H1 (cell line): ENCODE data around the gene CELF5. TPM values are rescaled to one million over a fixed set of nuclear protein-coding genes. Genes with fewer than 3 reads are reported as not detected.

Experiments used
- CTCF ChIA-PET: fragments of 300-600 bp; sonication (Branson Sonifier 250); formaldehyde crosslinking; loops from one replicate; lab custom pipeline; 2021; ENCODE audit not compliant: partially characterized antibody; lab: Charles Lee
- POLR2A ChIA-PET: fragments of 300-600 bp; sonication (Branson Sonifier 250); formaldehyde crosslinking; loops from one replicate; lab custom pipeline; 2021; ENCODE audit warnings: inconsistent platforms; ENCODE audit not compliant: partially characterized antibody; lab: Charles Lee
- DNase-seq, 2 experiments: peaks; one replicate each; pipeline versions ENCODE4 v3.0.0 to v3.0.0-alpha.2; 2010 to 2022; ENCODE audit warnings: low spot score in 2 of 2, low read depth in 1 of 2, mixed read lengths in 1 of 2
- FAIRE-seq: peaks from 2 replicates; lab custom pipeline; 2011; peaks lifted over from hg19 to GRCh38; lab: Jason Lieb, UNC
- H2AFZ ChIP-seq: 2 replicates; pipeline ENCODE4 v1.8.1; 2012; ENCODE audit warnings: low read length, inconsistent platforms
- H2AK5ac ChIP-seq: 2 replicates; pipeline ENCODE4 v1.6.1; 2013; ENCODE audit warnings: low read depth, low read length
- H2BK120ac ChIP-seq: replicated peaks from 2 replicates; pipeline ENCODE3; 2013; ENCODE audit warnings: low read depth, low read length, inconsistent platforms
- H2BK12ac ChIP-seq: 2 replicates; pipeline ENCODE4 v1.6.1; 2013; ENCODE audit warnings: low read depth, low read length
- H2BK15ac ChIP-seq: 2 replicates; pipeline ENCODE4 v1.6.1; 2013; ENCODE audit warnings: low read length
- H2BK20ac ChIP-seq: 2 replicates; pipeline ENCODE4 v1.6.1; 2013; ENCODE audit warnings: low read length
- H2BK5ac ChIP-seq: 2 replicates; pipeline ENCODE4 v1.6.1; 2013; ENCODE audit warnings: low read depth, low read length
- H3K14ac ChIP-seq: 2 replicates; pipeline ENCODE4 v1.6.1; 2013; ENCODE audit warnings: inconsistent platforms; ENCODE audit not compliant: insufficient read length
- H3K18ac ChIP-seq: 2 replicates; pipeline ENCODE4 v1.6.1; 2013; ENCODE audit warnings: low read length; ENCODE audit errors: extremely low read depth
- H3K23ac ChIP-seq: 2 replicates; pipeline ENCODE4 v1.6.1; 2013; ENCODE audit warnings: inconsistent platforms; ENCODE audit not compliant: insufficient read length
- H3K23me2 ChIP-seq: 2 replicates; pipeline ENCODE4 v1.6.1; 2013; ENCODE audit warnings: low read depth, low read length
- H3K27ac ChIP-seq: 2 replicates; pipeline ENCODE4 v1.6.1; 2011; ENCODE audit warnings: low read depth, low read length, inconsistent platforms
- H3K27me3 ChIP-seq, 4 experiments: replicated peaks in 1 of 4; 1 replicate in 1 of 4; 2 replicates in 3 of 4; pipeline versions ENCODE4 v1.6.1 to v1.8.1; 2011 to 2013; ENCODE audit warnings: low read length in 3 of 4, mild to moderate bottlenecking in 3 of 4, inconsistent platforms in 2 of 4, mixed read lengths in 2 of 4, moderate library complexity in 1 of 4; ENCODE audit not compliant: control insufficient read depth in 3 of 4, insufficient read depth in 3 of 4; ENCODE audit errors: extremely low read depth in 1 of 4
- H3K36me3 ChIP-seq, 4 experiments: 2 replicates each; pipeline versions ENCODE4 v1.6.1 to v1.8.1; 2011 to 2013; ENCODE audit warnings: mild to moderate bottlenecking in 4 of 4, low read length in 3 of 4, moderate library complexity in 2 of 4, control low read depth in 1 of 4, inconsistent platforms in 1 of 4; ENCODE audit not compliant: insufficient read depth in 4 of 4, control insufficient read depth in 2 of 4
- H3K4ac ChIP-seq: replicated peaks from 2 replicates; pipeline ENCODE3; 2013; ENCODE audit warnings: low read length, low read depth, mixed read lengths, inconsistent platforms; ENCODE audit not compliant: insufficient read length
- H3K4me1 ChIP-seq, 4 experiments: replicated peaks in 1 of 4; 1 replicate in 1 of 4; 2 replicates in 3 of 4; pipeline versions ENCODE4 v1.6.1 to v1.8.1; 2011 to 2013; ENCODE audit warnings: low read length in 3 of 4, inconsistent platforms in 2 of 4, mixed read lengths in 1 of 4; ENCODE audit not compliant: insufficient read depth in 4 of 4, control insufficient read depth in 3 of 4
- H3K4me2 ChIP-seq, 2 experiments: 2 replicates each; pipeline versions ENCODE4 v1.6.1 to v1.8.1; 2011 to 2013; ENCODE audit warnings: low read depth in 2 of 2, low read length in 2 of 2, control low read depth in 1 of 2, inconsistent platforms in 1 of 2, mild to moderate bottlenecking in 1 of 2; ENCODE audit not compliant: insufficient read depth in 1 of 2
- H3K4me3 ChIP-seq, 4 experiments: fragments of 200-600, 300-600 bp in 1 of 4; sonication (generic), shearing (Covaris generic), sonication (Bioruptor Twin) in 1 of 4; 2 replicates each; pipeline versions ENCODE4 v1.5.1 to v1.8.1; 2011 to 2016; ENCODE audit warnings: low read length in 4 of 4, low read depth in 3 of 4, control low read depth in 2 of 4, inconsistent platforms in 2 of 4, mild to moderate bottlenecking in 2 of 4, mixed read lengths in 1 of 4, moderate library complexity in 1 of 4; ENCODE audit not compliant: insufficient read depth in 2 of 4; ENCODE audit errors: extremely low read depth in 1 of 4
- H3K56ac ChIP-seq: replicated peaks from 2 replicates; pipeline ENCODE3; 2013; ENCODE audit warnings: low read depth, mild to moderate bottlenecking, mixed read lengths, low read length, inconsistent platforms; ENCODE audit not compliant: insufficient read length
- H3K79me1 ChIP-seq: 2 replicates; pipeline ENCODE4 v1.6.1; 2013; ENCODE audit warnings: low read depth, low read length, control low read depth
- H3K79me2 ChIP-seq, 2 experiments: 2 replicates each; pipeline versions ENCODE4 v1.6.1 to v1.8.1; 2012 to 2013; ENCODE audit warnings: low read length in 2 of 2, mild to moderate bottlenecking in 2 of 2, inconsistent platforms in 1 of 2; ENCODE audit not compliant: insufficient read depth in 2 of 2, control insufficient read depth in 1 of 2
- H3K9ac ChIP-seq, 4 experiments: replicated peaks in 1 of 4; 1 replicate in 1 of 4; 2 replicates in 3 of 4; pipeline versions ENCODE4 v1.6.1 to v1.8.1; 2011 to 2013; ENCODE audit warnings: low read depth in 3 of 4, low read length in 3 of 4, control low read depth in 2 of 4, mild to moderate bottlenecking in 2 of 4, moderate library complexity in 2 of 4, inconsistent platforms in 1 of 4; ENCODE audit errors: extremely low read depth in 1 of 4
- H3K9me3 ChIP-seq, 2 experiments: 2 replicates each; pipeline versions ENCODE4 v1.6.1 to v1.8.1; 2012 to 2013; ENCODE audit warnings: mild to moderate bottlenecking in 2 of 2, moderate library complexity in 2 of 2, control low read depth in 1 of 2, inconsistent platforms in 1 of 2, low read depth in 1 of 2, low read length in 1 of 2, mixed read lengths in 1 of 2; ENCODE audit not compliant: insufficient read depth in 2 of 2
- H4K20me1 ChIP-seq, 2 experiments: replicated peaks in 1 of 2; 2 replicates each; pipeline versions ENCODE3 to v1.8.1; 2011 to 2013; ENCODE audit warnings: inconsistent platforms in 2 of 2, low read length in 2 of 2, mild to moderate bottlenecking in 1 of 2; ENCODE audit not compliant: insufficient read depth in 2 of 2, control insufficient read depth in 1 of 2
- H4K5ac ChIP-seq: 2 replicates; pipeline ENCODE4 v1.6.1; 2013; ENCODE audit warnings: low read length, low read depth, mixed read lengths, inconsistent platforms; ENCODE audit not compliant: insufficient read length
- H4K8ac ChIP-seq: 2 replicates; pipeline ENCODE4 v1.8.0; 2013; ENCODE audit warnings: mild to moderate bottlenecking, moderate library complexity, low read length, inconsistent platforms; ENCODE audit not compliant: insufficient read depth; ENCODE audit errors: extremely low read depth
- H4K91ac ChIP-seq: replicated peaks from 2 replicates; pipeline ENCODE3; 2013; ENCODE audit warnings: low read length, mixed read lengths, inconsistent platforms; ENCODE audit not compliant: insufficient read length
- ASH2L ChIP-seq: fragments of 200-600, 300-600 bp; sonication (generic); IDR thresholded peaks from one replicate; pipeline ENCODE4 v1.7.1; 2017; ENCODE audit warnings: low read length
- PHF8 ChIP-seq: fragments of 200-600 bp; sonication (generic); conservative IDR thresholded peaks from 2 replicates; pipeline ENCODE4 v1.7.1; 2012; ENCODE audit warnings: low read depth, mild to moderate bottlenecking, inconsistent platforms, low read length, moderate library complexity
- SP4 ChIP-seq: IDR thresholded peaks from 2 replicates; pipeline ENCODE4 v1.6.1; 2012; ENCODE audit warnings: low read length, inconsistent platforms
- SRF ChIP-seq: IDR thresholded peaks from 2 replicates; pipeline ENCODE4 v1.6.1; 2011; ENCODE audit warnings: mild to moderate bottlenecking, low read depth, low read length, moderate library complexity
- TCF12 ChIP-seq: IDR thresholded peaks from 2 replicates; pipeline ENCODE4 v1.6.1; 2011; ENCODE audit warnings: low read depth, mild to moderate bottlenecking, low read length
- WGBS, 2 experiments: shearing (Covaris generic) in 1 of 2; methylation state at CpG; one replicate each; pipeline versions ENCODE4 v1.1.6 to v1.1.7; 2013 to 2015; ENCODE audit warnings: low lambda C conversion rate in 2 of 2, mixed read lengths in 2 of 2, inconsistent platforms in 1 of 2, low coverage in 1 of 2, missing lambda C conversion rate in 1 of 2; ENCODE audit not compliant: insufficient replicate concordance in 2 of 2, insufficient coverage in 1 of 2, insufficient read length in 1 of 2; ENCODE audit errors: extremely low coverage in 1 of 2, missing lambda C conversion rate in 1 of 2; 5-methylcytosine and 5-hydroxymethylcytosine counted together
- polyA plus RNA-seq, 7 experiments: library from polyadenylated mRNA; depleted of rRNA in 3 of 7; stranded (reverse) in 5 of 7; unstranded in 2 of 7; fragments of >200 nt in 5 of 7; fragments of 200-250 nt in 2 of 7; gene quantifications; 1 replicate in 5 of 7; 2 replicates in 1 of 7; 4 replicates in 1 of 7; pipeline versions ENCODE4 v1.2.1 to v1.2.3, GENCODE V29; 2011 to 2013; ENCODE audit warnings: missing spikeins in 2 of 7, mixed read lengths in 2 of 7
- total RNA-seq: library from RNA; stranded (reverse); fragmentation: NEBNext Ultra II Directional; extraction: Animal tissue kit (Norgen Biotek cat#: 25700); gene quantifications from 2 replicates; pipeline ENCODE4 v1.2.1, GENCODE V29; 2021
- TF ChIP-seq, protein P1 (sequence below): IDR thresholded peaks from 2 replicates; pipeline ENCODE4 v1.6.1; 2012; ENCODE audit warnings: inconsistent platforms

CELF5 gene
- total and polyA plus RNA-seq, 2 of the 8 experiments (the other 6 are each of a cell fraction or from before 2014, with no cell fraction given) = 9.8 to 15.0 TPM

GRCh38 chr19:3178377-3178972 is 46.0 kb upstream of the CELF5 start, which contains the start of gene S1PR4:
Gene S1PR4, plus strand, starts transcription at chr19:3178769. Its CDS starts 24 bp downstream, at chr19:3178793.
- H3K56ac ChIP-seq = no peak within 1 kb of the TSS
- H3K4me1 ChIP-seq = no peaks in the 10 kb centered on the region
- no peak within 1 kb of the TSS for H4K5ac ChIP-seq
- H3K79me1 ChIP-seq = no peaks in the 10 kb centered on the region
- H3K18ac ChIP-seq = no peak within 1 kb of the TSS
- no peak within 1 kb of the TSS for H2BK12ac ChIP-seq
- no peaks in the 10 kb centered on the region for H3K79me2 ChIP-seq
- DNase-seq (no peak), FAIRE-seq (no peak)
- no peak within 1 kb of the TSS for H2BK15ac ChIP-seq
- H2AFZ ChIP-seq = no peak within 1 kb of the TSS; the same call in 1 of the 2 replicates
- ChIA-PET CTCF (no interaction called here), POLR2A (no interaction called here)
- no peak within 1 kb of the TSS for H3K9ac ChIP-seq
- H3K4me3 ChIP-seq = no peak within 1 kb of the TSS
- no peak within 1 kb of the TSS for H3K14ac ChIP-seq
- WGBS, 2 experiments = 95% methylated on average over 26 of the region's 42 CpGs; no CpG with 5 or more reads in 1 of the 2 experiments
- no peaks in the 10 kb centered on the region for H3K23me2 ChIP-seq
- H4K8ac ChIP-seq = peak within 1 kb of the TSS; percentile 80; the same call in 1 of the 2 replicates
- no peak within 1 kb of the TSS for H3K27ac ChIP-seq
- H2BK5ac ChIP-seq = no peak within 1 kb of the TSS
- H3K9me3 ChIP-seq = no peaks in the 10 kb centered on the region
- no peak within 1 kb of the TSS for H2BK20ac ChIP-seq
- no peak within 1 kb of the TSS for H2AK5ac ChIP-seq
- H4K20me1 ChIP-seq = no peaks in the 10 kb centered on the region
- no peaks in the 10 kb centered on the region for H3K27me3 ChIP-seq
- no peak within 1 kb of the TSS for H3K4me2 ChIP-seq
- H3K4ac ChIP-seq = no peak within 1 kb of the TSS
- H4K91ac ChIP-seq = no peak within 1 kb of the TSS
- H3K23ac ChIP-seq = no peak within 1 kb of the TSS
- H3K36me3 ChIP-seq = no peaks in the 10 kb centered on the region
- H2BK120ac ChIP-seq = no peak within 1 kb of the TSS
- TF ChIP-seq, protein P1, sequence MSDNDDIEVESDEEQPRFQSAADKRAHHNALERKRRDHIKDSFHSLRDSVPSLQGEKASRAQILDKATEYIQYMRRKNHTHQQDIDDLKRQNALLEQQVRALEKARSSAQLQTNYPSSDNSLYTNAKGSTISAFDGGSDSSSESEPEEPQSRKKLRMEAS = no peak
- TF ChIP-seq PHF8 (no peak), SRF (no peak), ASH2L (no peak), SP4 (no peak), TCF12 (no peak)
